Renal cortical epithelial cell (primary cell): Measurements from ENCODE around the gene YWHAQ. TPM values are rescaled to one million over a fixed set of nuclear protein-coding genes. Genes with fewer than 3 reads are reported as not detected.
"Not testable (repeated sequence)": the region's sequence is repeated elsewhere in the genome, so short reads cannot be mapped to it uniquely, and the experiment has no call there.

Experiments used
- DNase-seq: peaks from one replicate; pipeline ENCODE4 v3.0.0-alpha.2; 2011; ENCODE audit warnings: low read depth
- total RNA-seq: library from RNA; depleted of rRNA; stranded (reverse); fragments of >200 nt; gene quantifications from 2 replicates; pipeline ENCODE4 v1.2.3, GENCODE V29; 2014

The YWHAQ gene
- total RNA-seq, 1 donor from 2014 or later = 525 TPM

- no peak for DNase-seq
Observed at GRCh38 chr2:9552219-9553178, 78.3 kb downstream of the YWHAQ start.

GRCh38 chr2:9550859-9551391, 79.9 kb downstream of the YWHAQ start:
- DNase-seq = not testable (repeated sequence)

GRCh38 chr2:9549420-9549819, 81.4 kb downstream of the YWHAQ start:
- DNase-seq = no peak

- no peak for DNase-seq
Observed at GRCh38 chr2:9548506-9548905, 82.3 kb downstream of the YWHAQ start.

GRCh38 chr2:9547262-9547991, 83.4 kb downstream of the YWHAQ start:
- no peak for DNase-seq

GRCh38 chr2:9545502-9545901, 85.3 kb downstream of the YWHAQ start:
- DNase-seq = peak; percentile 67

GRCh38 chr2:9543557-9543956, 87.2 kb downstream of the YWHAQ start:
- DNase-seq = no peak

GRCh38 chr2:9539531-9539930, 91.3 kb downstream of the YWHAQ start:
- DNase-seq = no peak

GRCh38 chr2:9538000-9538507, 92.7 kb downstream of the YWHAQ start:
- DNase-seq = peak; percentile 80

- no peak for DNase-seq
Observed at GRCh38 chr2:9536504-9536903, 94.3 kb downstream of the YWHAQ start.

- no peak for DNase-seq
Observed at GRCh38 chr2:9535177-9535576, 95.6 kb downstream of the YWHAQ start.

Other genes with a start within 250 kb of the YWHAQ start
- gene ITGB1BP1, start 207.5 kb downstream of the YWHAQ start, total RNA-seq = 49.5 and 56.8 TPM in 2 replicates
- 99.7 and 103 TPM in 2 replicates for gene CPSF3, start 207.3 kb downstream of the YWHAQ start, total RNA-seq
- 47.7 and 86.1 TPM in 2 replicates for gene IAH1, start 156.4 kb downstream of the YWHAQ start, total RNA-seq
- gene ADAM17, start 75.2 kb downstream of the YWHAQ start, total RNA-seq = 67.6 and 71.5 TPM in 2 replicates
- gene TAF1B, start 212.5 kb upstream of the YWHAQ start, total RNA-seq = 30.5 and 37.7 TPM in 2 replicates